Panc1 (cell line): ENCODE results near the gene TNRC6B. TPM values are rescaled to one million over a fixed set of nuclear protein-coding genes. Genes with fewer than 3 reads are reported as not detected.

Source experiments
- ATAC-seq: fragments of 200-7000 bp; cut with Tn5 transposase; 2 replicates; pipeline ENCODE4 v1.9.1; 2020; ENCODE audit warnings: mild to moderate bottlenecking, moderate library complexity
- BruUV-seq: library from RNA; stranded (reverse); fragments of 400-500 nt; replicated peaks from 2 replicates; lab custom pipeline; 2021; lab: Mats Ljungman, UMichigan
- CTCF ChIA-PET: fragments of 300-600 bp; sonication (Branson Sonifier 250); formaldehyde crosslinking; loops from one replicate; lab custom pipeline; 2022; ENCODE audit warnings: antibody characterized with exemption; lab: Charles Lee
- POLR2A ChIA-PET: fragments of 300-600 bp; sonication (Branson Sonifier 250); formaldehyde crosslinking; loops from one replicate; lab custom pipeline; 2022; ENCODE audit warnings: antibody characterized with exemption; lab: Charles Lee
- DNase-seq: peaks from one replicate; pipeline ENCODE4 v3.0.0-alpha.2; 2010; ENCODE audit warnings: low read depth, low spot score
- H3K27ac ChIP-seq: 2 replicates; pipeline ENCODE4 v1.5.1; 2011; ENCODE audit warnings: mild to moderate bottlenecking, low read length, inconsistent platforms
- H3K27me3 ChIP-seq: fragments of 200-500 bp; sonication (Bioruptor generic); 2 replicates; pipeline ENCODE4 v1.6.0; 2014; ENCODE audit warnings: low read length, inconsistent platforms; ENCODE audit not compliant: control insufficient read depth, insufficient read depth
- H3K36me3 ChIP-seq: fragments of 200-500 bp; sonication (Bioruptor generic); 2 replicates; pipeline ENCODE4 v1.5.1; 2014; ENCODE audit warnings: inconsistent platforms, mild to moderate bottlenecking, low read length, moderate library complexity; ENCODE audit not compliant: control insufficient read depth, insufficient read depth
- H3K4me1 ChIP-seq: 2 replicates; pipeline ENCODE4 v1.5.1; 2011; ENCODE audit warnings: inconsistent platforms, mild to moderate bottlenecking, low read length, moderate library complexity; ENCODE audit not compliant: control insufficient read depth, insufficient read depth
- H3K4me3 ChIP-seq, 2 experiments: 2 replicates each; pipeline ENCODE4 v1.5.1; 2011 to 2012; ENCODE audit warnings: low read depth in 2 of 2, low read length in 2 of 2, mild to moderate bottlenecking in 2 of 2, inconsistent platforms in 1 of 2, moderate library complexity in 1 of 2
- H3K9me3 ChIP-seq: fragments of 200-500 bp; sonication (Bioruptor generic); 2 replicates; pipeline ENCODE4 v1.5.1; 2014; ENCODE audit warnings: low read depth, mild to moderate bottlenecking, inconsistent platforms, low read length, moderate library complexity; ENCODE audit not compliant: control insufficient read depth, insufficient read depth
- CTCF ChIP-seq: fragments of 450-650 bp; IDR thresholded peaks from 2 replicates; pipeline ENCODE4 v1.5.1; 2017; ENCODE audit warnings: mild to moderate bottlenecking
- POLR2AphosphoS5 ChIP-seq: IDR thresholded peaks from 2 replicates; pipeline ENCODE4 v1.6.1; 2012; ENCODE audit warnings: mild to moderate bottlenecking, low read depth, low read length, moderate library complexity
- SIN3A ChIP-seq: IDR thresholded peaks from 2 replicates; pipeline ENCODE4 v1.6.1; 2012; ENCODE audit warnings: low read depth, mild to moderate bottlenecking, low read length, moderate library complexity, borderline replicate concordance; ENCODE audit not compliant: insufficient read depth
- TCF7L2 ChIP-seq: IDR thresholded peaks from 2 replicates; pipeline ENCODE4 v1.6.1; 2011; ENCODE audit warnings: mild to moderate bottlenecking, low read depth, low read length, inconsistent platforms
- in situ Hi-C: cut with HindIII; loops from 2 replicates; pipeline ENCODE4 v1.10.0; 2016; ENCODE audit warnings: low sequenced_read_pairs, low pct_unique_long_range_greater_than_20kb
- intact Hi-C: fragments of 100-400 bp; cut with micrococcal nuclease; formaldehyde crosslinking; loops from one replicate; pipeline ENCODE4 v1.10.0; 2022; ENCODE audit not compliant: unreplicated experiment
- total RNA-seq: library from RNA; stranded (reverse); gene quantifications from one replicate; pipeline ENCODE4 v1.2.1, GENCODE V29; 2021; ENCODE audit not compliant: unreplicated experiment
- TF ChIP-seq, protein P1 (sequence below), 2 experiments: IDR thresholded peaks; 2 replicates each; pipeline ENCODE4 v1.6.1; 2011 to 2012; ENCODE audit warnings: low read depth in 2 of 2, control low read depth in 1 of 2, low read length in 1 of 2, mild to moderate bottlenecking in 1 of 2, moderate library complexity in 1 of 2; ENCODE audit not compliant: insufficient read depth in 1 of 2

The TNRC6B gene
- total RNA-seq, 1 experiment from 2014 or later, result 30.7 TPM

DNA sequence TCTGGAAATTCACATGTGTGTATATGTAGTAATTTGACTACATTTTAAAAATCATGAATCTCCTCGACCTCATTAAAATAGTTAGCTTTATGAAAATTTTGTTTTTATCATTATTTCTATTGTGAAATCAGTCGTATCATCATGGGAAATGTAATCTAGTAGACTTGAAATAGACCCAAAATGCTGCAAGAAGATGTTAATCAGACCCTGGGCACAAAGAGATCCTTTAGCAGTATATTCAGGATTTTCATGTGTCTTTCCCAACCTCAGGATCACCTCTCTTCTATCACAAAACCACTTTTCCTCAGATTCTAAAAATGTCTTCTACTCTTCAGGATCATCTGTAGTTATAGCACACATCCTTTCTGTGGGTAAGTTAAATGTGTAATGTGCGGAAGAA lies 93.7 kb downstream of the TNRC6B start:
- intact Hi-C loops, result no loop called here
- TF ChIP-seq, protein P1, sequence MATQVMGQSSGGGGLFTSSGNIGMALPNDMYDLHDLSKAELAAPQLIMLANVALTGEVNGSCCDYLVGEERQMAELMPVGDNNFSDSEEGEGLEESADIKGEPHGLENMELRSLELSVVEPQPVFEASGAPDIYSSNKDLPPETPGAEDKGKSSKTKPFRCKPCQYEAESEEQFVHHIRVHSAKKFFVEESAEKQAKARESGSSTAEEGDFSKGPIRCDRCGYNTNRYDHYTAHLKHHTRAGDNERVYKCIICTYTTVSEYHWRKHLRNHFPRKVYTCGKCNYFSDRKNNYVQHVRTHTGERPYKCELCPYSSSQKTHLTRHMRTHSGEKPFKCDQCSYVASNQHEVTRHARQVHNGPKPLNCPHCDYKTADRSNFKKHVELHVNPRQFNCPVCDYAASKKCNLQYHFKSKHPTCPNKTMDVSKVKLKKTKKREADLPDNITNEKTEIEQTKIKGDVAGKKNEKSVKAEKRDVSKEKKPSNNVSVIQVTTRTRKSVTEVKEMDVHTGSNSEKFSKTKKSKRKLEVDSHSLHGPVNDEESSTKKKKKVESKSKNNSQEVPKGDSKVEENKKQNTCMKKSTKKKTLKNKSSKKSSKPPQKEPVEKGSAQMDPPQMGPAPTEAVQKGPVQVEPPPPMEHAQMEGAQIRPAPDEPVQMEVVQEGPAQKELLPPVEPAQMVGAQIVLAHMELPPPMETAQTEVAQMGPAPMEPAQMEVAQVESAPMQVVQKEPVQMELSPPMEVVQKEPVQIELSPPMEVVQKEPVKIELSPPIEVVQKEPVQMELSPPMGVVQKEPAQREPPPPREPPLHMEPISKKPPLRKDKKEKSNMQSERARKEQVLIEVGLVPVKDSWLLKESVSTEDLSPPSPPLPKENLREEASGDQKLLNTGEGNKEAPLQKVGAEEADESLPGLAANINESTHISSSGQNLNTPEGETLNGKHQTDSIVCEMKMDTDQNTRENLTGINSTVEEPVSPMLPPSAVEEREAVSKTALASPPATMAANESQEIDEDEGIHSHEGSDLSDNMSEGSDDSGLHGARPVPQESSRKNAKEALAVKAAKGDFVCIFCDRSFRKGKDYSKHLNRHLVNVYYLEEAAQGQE (IDR thresholded peaks at IDR 0.05; ENCODE audit: insufficient read depth in 1 of 2, low read depth in 2 of 2, low read length in 1 of 2), result no peak
- TF ChIP-seq SIN3A (no peak), TCF7L2 (no peak), POLR2AphosphoS5 (no peak), CTCF (no peak)

DNA sequence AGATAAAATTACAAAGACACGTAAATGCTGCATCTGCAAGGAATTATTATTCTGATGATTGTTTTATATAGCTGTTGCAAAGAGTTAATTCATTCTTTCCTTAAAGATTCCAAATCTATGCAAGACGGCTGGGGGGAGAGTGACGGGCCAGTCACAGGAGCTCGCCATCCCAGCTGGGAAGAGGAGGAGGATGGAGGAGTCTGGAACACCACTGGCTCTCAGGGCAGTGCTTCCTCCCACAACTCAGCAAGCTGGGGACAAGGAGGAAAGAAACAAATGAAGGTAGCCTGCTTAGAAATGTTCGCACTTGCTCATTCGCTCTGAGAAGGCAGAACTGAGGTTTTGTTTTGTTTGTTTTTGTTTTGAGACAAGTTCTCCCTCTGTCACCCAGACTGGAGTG lies 95.6 kb downstream of the TNRC6B start:
- intact Hi-C loops, result no loop called here
- DNase-seq (no peak), ATAC-seq (no peak)
- Histone ChIP-seq H3K27ac (no peak overlapping the region), H3K4me3 (no peak overlapping the region), H3K4me1 (no peaks in the 10 kb centered on the region), H3K27me3 (no peaks in the 10 kb centered on the region), H3K36me3 (peaks cover 2% of the 10 kb centered on the region; the same call in 1 of the 2 replicates), H3K9me3 (no peaks in the 10 kb centered on the region)
- in situ Hi-C loops, result no loop called here
- TF ChIP-seq POLR2AphosphoS5 (no peak), SIN3A (no peak), CTCF (no peak), TCF7L2 (no peak)
- TF ChIP-seq, protein P1 (IDR thresholded peaks at IDR 0.05; ENCODE audit: insufficient read depth in 1 of 2, low read depth in 2 of 2, low read length in 1 of 2), result no peak
- BruUV-seq, result no TSS peak
- ChIA-PET POLR2A (no interaction called here), CTCF (no interaction called here)

More for the DNA sequence above, 93.7 kb downstream of the TNRC6B start:
- no peak overlapping the region for H3K27ac ChIP-seq
- in situ Hi-C loops, result no loop called here
- no TSS peak for BruUV-seq
- H3K27me3 ChIP-seq, result no peaks in the 10 kb centered on the region
- ATAC-seq (no peak), DNase-seq (no peak)
- H3K4me3 ChIP-seq, result no peak overlapping the region
- no peaks in the 10 kb centered on the region; the same call in 1 of the 2 replicates for H3K36me3 ChIP-seq
- no peaks in the 10 kb centered on the region for H3K9me3 ChIP-seq
- ChIA-PET POLR2A (no interaction called here), CTCF (no interaction called here)
- no peaks in the 10 kb centered on the region for H3K4me1 ChIP-seq
